ENCODE data around the gene SGMS1.

The SGMS1 gene

GRCh38 chr10:50580262-50580891 lies 43.4 kb downstream of the SGMS1 start:
- TF ChIP-seq CTCF (IDR thresholded peaks at IDR 0.05; ENCODE audit: insufficient read depth, low read depth, low read length, missing control alignments) = no peak
- DNase-seq (ENCODE audit: low read depth) = no peak

GRCh38 chr10:50579491-50580261 lies 44.1 kb downstream of the SGMS1 start:
- no peak overlapping the region for H3K4me3 ChIP-seq (ENCODE audit: low read length)
- peak; percentile 60 for DNase-seq (ENCODE audit: low read depth)
- TF ChIP-seq CTCF (IDR thresholded peaks at IDR 0.05; ENCODE audit: insufficient read depth, low read depth, low read length, missing control alignments) = no peak

More at GRCh38 chr10:50580262-50580891, 43.4 kb downstream of the SGMS1 start:
- H3K4me3 ChIP-seq (ENCODE audit: low read length) = no peak overlapping the region

- no peak for DNase-seq (ENCODE audit: low read depth)
- no peak for TF ChIP-seq CTCF (IDR thresholded peaks at IDR 0.05; ENCODE audit: insufficient read depth, low read depth, low read length, missing control alignments)
- no peak overlapping the region for H3K4me3 ChIP-seq (ENCODE audit: low read length)
Measured at GRCh38 chr10:50578949-50579348, 44.8 kb downstream of the SGMS1 start.

- DNase-seq (ENCODE audit: low read depth) = no peak
- TF ChIP-seq CTCF (IDR thresholded peaks at IDR 0.05; ENCODE audit: insufficient read depth, low read depth, low read length, missing control alignments) = no peak
- no peak overlapping the region for H3K4me3 ChIP-seq (ENCODE audit: low read length)
Measured at GRCh38 chr10:50577681-50578350, 45.9 kb downstream of the SGMS1 start.

- TF ChIP-seq CTCF (IDR thresholded peaks at IDR 0.05; ENCODE audit: insufficient read depth, low read depth, low read length, missing control alignments) = no peak
- DNase-seq (ENCODE audit: low read depth) = no peak
- no peak overlapping the region for H3K4me3 ChIP-seq (ENCODE audit: low read length)
Measured at GRCh38 chr10:50577010-50577409, 46.7 kb downstream of the SGMS1 start.

- no peak for TF ChIP-seq CTCF (IDR thresholded peaks at IDR 0.05; ENCODE audit: insufficient read depth, low read depth, low read length, missing control alignments)
- H3K4me3 ChIP-seq (ENCODE audit: low read length) = no peak overlapping the region
- DNase-seq (ENCODE audit: low read depth) = no peak
Measured at GRCh38 chr10:50576245-50576815, 47.4 kb downstream of the SGMS1 start.

Data from epithelial cell of esophagus (primary cell).